Endothelial cell of umbilical vein (primary cell): ENCODE data around the gene DNAJB13. TPM values are rescaled to one million over a fixed set of nuclear protein-coding genes. Genes with fewer than 3 reads are reported as not detected.

ENCODE experiments used
- BruUV-seq: library from RNA; stranded (reverse); fragments of 400-500 nt; replicated peaks from 2 replicates; lab custom pipeline; 2021; lab: Mats Ljungman, UMichigan
- CTCF ChIA-PET: fragments of 300-600, 350-600 bp; sonication (Branson Sonifier 250); formaldehyde crosslinking; loops from one replicate; lab custom pipeline; 2021; ENCODE audit warnings: antibody characterized with exemption, inconsistent platforms; lab: Charles Lee
- POLR2A ChIA-PET: fragments of 300-600, 350-600 bp; sonication (Branson Sonifier 250); formaldehyde crosslinking; loops from one replicate; lab custom pipeline; 2021; ENCODE audit warnings: antibody characterized with exemption, inconsistent platforms; lab: Charles Lee
- DNase-seq: peaks from one replicate; pipeline ENCODE4 v3.0.0-alpha.2; 2011; ENCODE audit warnings: low read depth, low spot score
- FAIRE-seq: peaks from 2 replicates; lab custom pipeline; 2011; peaks lifted over from hg19 to GRCh38; lab: Jason Lieb, UNC
- H2AFZ ChIP-seq: 2 replicates; pipeline ENCODE4 v1.6.0; 2012; ENCODE audit warnings: low read depth, low read length, control low read depth, inconsistent platforms
- H3K27ac ChIP-seq: 2 replicates; pipeline ENCODE4 v1.5.1; 2011; ENCODE audit warnings: low read depth, mild to moderate bottlenecking, control low read depth, low read length, moderate library complexity; ENCODE audit not compliant: insufficient read depth
- H3K27me3 ChIP-seq, 2 experiments: 2 replicates each; pipeline versions ENCODE4 v1.6.0 to v1.6.1; 2011; ENCODE audit warnings: low read length in 2 of 2, mixed read lengths in 1 of 2; ENCODE audit not compliant: control insufficient read depth in 2 of 2, insufficient read depth in 2 of 2
- H3K36me3 ChIP-seq, 2 experiments: 2 replicates in 1 of 2; 3 replicates in 1 of 2; pipeline ENCODE4 v1.5.1; 2011; ENCODE audit warnings: low read length in 2 of 2, mild to moderate bottlenecking in 1 of 2, moderate library complexity in 1 of 2; ENCODE audit not compliant: control insufficient read depth in 2 of 2, insufficient read depth in 2 of 2; ENCODE audit errors: extremely low read depth in 1 of 2
- H3K4me1 ChIP-seq: 3 replicates; pipeline ENCODE4 v1.5.1; 2011; ENCODE audit warnings: mild to moderate bottlenecking, low read length; ENCODE audit not compliant: control insufficient read depth, insufficient read depth; ENCODE audit errors: extremely low read depth
- H3K4me2 ChIP-seq: 2 replicates; pipeline ENCODE4 v1.6.1; 2011; ENCODE audit warnings: low read length, control low read depth, mixed read lengths; ENCODE audit not compliant: insufficient read depth
- H3K4me3 ChIP-seq, 3 experiments: fragments of 200-600 bp in 1 of 3; sonication (generic), shearing (Covaris generic) in 1 of 3; replicated peaks in 1 of 3; 2 replicates each; pipeline ENCODE4 v1.5.1; 2011 to 2016; ENCODE audit warnings: control low read depth in 3 of 3, low read length in 3 of 3, mild to moderate bottlenecking in 2 of 3, inconsistent platforms in 1 of 3, low read depth in 1 of 3, moderate library complexity in 1 of 3; ENCODE audit not compliant: insufficient read depth in 1 of 3
- H3K79me2 ChIP-seq: 2 replicates; pipeline ENCODE4 v1.6.0; 2012; ENCODE audit warnings: low read length, inconsistent platforms; ENCODE audit not compliant: control insufficient read depth, insufficient read depth
- H3K9ac ChIP-seq: replicated peaks from 2 replicates; pipeline ENCODE3; 2011; ENCODE audit warnings: low read length, control low read depth; ENCODE audit not compliant: insufficient read depth; ENCODE audit errors: extremely low read depth
- H3K9me1 ChIP-seq: replicated peaks from 3 replicates; pipeline ENCODE4 v1.6.0; 2011; ENCODE audit warnings: mild to moderate bottlenecking, low read length; ENCODE audit not compliant: control insufficient read depth, insufficient read depth; ENCODE audit errors: extremely low read depth
- H3K9me3 ChIP-seq: replicated peaks from 2 replicates; pipeline ENCODE4 v1.5.1; 2012; ENCODE audit warnings: low read length, inconsistent platforms; ENCODE audit not compliant: control insufficient read depth, insufficient read depth
- H4K20me1 ChIP-seq: replicated peaks from 2 replicates; pipeline ENCODE3; 2011; ENCODE audit warnings: mild to moderate bottlenecking, low read length; ENCODE audit not compliant: control insufficient read depth, insufficient read depth; ENCODE audit errors: extremely low read depth
- CTCF ChIP-seq, 2 donors: IDR thresholded peaks; 1 replicate in 1 of 2; 2 replicates in 1 of 2; pipeline ENCODE4 v1.5.1; 2011; ENCODE audit warnings: low read length in 2 of 2, mild to moderate bottlenecking in 2 of 2, moderate library complexity in 2 of 2, control low read depth in 1 of 2, inconsistent platforms in 1 of 2, low read depth in 1 of 2; ENCODE audit not compliant: insufficient read depth in 1 of 2; ENCODE audit errors: extremely low read depth in 1 of 2
- EZH2 ChIP-seq: IDR thresholded peaks from 2 replicates; pipeline ENCODE4 v1.6.1; 2012; ENCODE audit warnings: borderline replicate concordance, low read depth, mild to moderate bottlenecking, moderate library complexity, low read length, inconsistent platforms; ENCODE audit not compliant: severe bottlenecking
- JUN ChIP-seq: IDR thresholded peaks from 2 replicates; pipeline ENCODE4 v1.6.1; 2011; ENCODE audit warnings: borderline replicate concordance, low read depth; ENCODE audit not compliant: insufficient read length, insufficient read depth
- MYC ChIP-seq: IDR thresholded peaks from one replicate; pipeline ENCODE4 v1.6.1; 2011; ENCODE audit warnings: mild to moderate bottlenecking, low read depth, low read length
- POLR2A ChIP-seq: IDR thresholded peaks from 2 replicates; pipeline ENCODE4 v1.6.1; 2012; ENCODE audit warnings: low read depth, mild to moderate bottlenecking, control low read depth, low read length
- dilution Hi-C: fragments of 300-500 bp; cut with MboI; formaldehyde crosslinking; loops from one replicate; pipeline ENCODE4 v1.15.0; 2019; ENCODE audit warnings: low sequenced_read_pairs; ENCODE audit not compliant: extremely low pct_ligation_motif_present
- intact Hi-C: fragments of 100-400 bp; cut with micrococcal nuclease; formaldehyde crosslinking; loops from one replicate; pipeline ENCODE4 v1.10.0; 2022
- polyA plus RNA-seq, 4 experiments: library from polyadenylated mRNA; depleted of rRNA in 3 of 4; stranded (reverse) in 3 of 4; unstranded in 1 of 4; fragments of >200 nt; gene quantifications; 2 replicates each; pipeline versions ENCODE4 v1.2.1 to v1.2.3, GENCODE V29; 2011 to 2012; ENCODE audit warnings: missing spikeins in 1 of 4
- total RNA-seq: library from RNA; stranded (reverse); gene quantifications from 2 replicates; pipeline ENCODE4 v1.2.3, GENCODE V29; 2021

DNAJB13 gene
- total and polyA plus RNA-seq, 2 donors (not counting 3 experiments of a cell fraction or from before 2014, with no cell fraction given), result 0.07 to 0.46 TPM

- H3K4me3 ChIP-seq, result no peak overlapping the region
- dilution Hi-C loops (no loop called here), intact Hi-C loops (no loop called here)
- no peak for TF ChIP-seq POLR2A
- TF ChIP-seq MYC, result no peak
- TF ChIP-seq JUN, result no peak
- no peak for TF ChIP-seq CTCF (IDR thresholded peaks at IDR 0.05; ENCODE audit: extremely low read depth in 1 of 2, insufficient read depth in 1 of 2, low read depth in 1 of 2, low read length in 2 of 2)
- TF ChIP-seq EZH2, result no peak
- H3K9ac ChIP-seq, result no peak overlapping the region
- FAIRE-seq (no peak), DNase-seq (no peak)
- no peaks in the 10 kb centered on the region for H3K9me1 ChIP-seq
- no peaks in the 10 kb centered on the region for H3K79me2 ChIP-seq
- H4K20me1 ChIP-seq, result no peaks in the 10 kb centered on the region
- ChIA-PET POLR2A (no interaction called here), CTCF (interaction anchor here (0.8 kb wide), 1 partner anchor 9 kb away, joined by 3 read pairs; no protein-coding TSS in a partner anchor)
- H3K36me3 ChIP-seq, result peaks cover 0 to 6% of the 10 kb centered on the region in 2 experiments
- no peak overlapping the region for H3K27ac ChIP-seq
- H3K9me3 ChIP-seq, result no peaks in the 10 kb centered on the region
- H3K4me1 ChIP-seq, result no peaks in the 10 kb centered on the region
- no peak overlapping the region for H2AFZ ChIP-seq
- no peaks in the 10 kb centered on the region for H3K27me3 ChIP-seq
- no TSS peak for BruUV-seq
- H3K4me2 ChIP-seq, result no peak overlapping the region
Observed at GRCh38 chr11:74018331-74019005, 67.6 kb downstream of the DNAJB13 start.
